Right ventricle myocardium superior (tissue), 1 donor: Measurements from ENCODE around the gene PHC2. TPM values are rescaled to one million over a fixed set of nuclear protein-coding genes. Genes with fewer than 3 reads are reported as not detected.

Experiments used
- ATAC-seq: fragments of 200-7000 bp; cut with Tn5 transposase; one replicate; pipeline ENCODE4 v1.9.1; 2020; ENCODE audit warnings: mild to moderate bottlenecking; ENCODE audit not compliant: poor library complexity
- DNase-seq: peaks from one replicate; pipeline ENCODE4 v3.0.0-alpha.2; 2020
- intact Hi-C: fragments of 100-400 bp; cut with DNase I; formaldehyde crosslinking; loops from one replicate; pipeline ENCODE4 v1.11.2; 2022
- total RNA-seq: library from RNA; stranded (reverse); fragmentation: NEBNext Ultra II Directional; extraction: Animal tissue kit (Norgen Biotek cat#: 25700); gene quantifications from one replicate; pipeline ENCODE4 v1.2.1, GENCODE V29; 2021
- donor health status: DM: no; HTN: yes; CAD: no; lungs with severe emphysema.

PHC2 gene
- total RNA-seq, 1 donor from 2014 or later = 105 TPM

DNA sequence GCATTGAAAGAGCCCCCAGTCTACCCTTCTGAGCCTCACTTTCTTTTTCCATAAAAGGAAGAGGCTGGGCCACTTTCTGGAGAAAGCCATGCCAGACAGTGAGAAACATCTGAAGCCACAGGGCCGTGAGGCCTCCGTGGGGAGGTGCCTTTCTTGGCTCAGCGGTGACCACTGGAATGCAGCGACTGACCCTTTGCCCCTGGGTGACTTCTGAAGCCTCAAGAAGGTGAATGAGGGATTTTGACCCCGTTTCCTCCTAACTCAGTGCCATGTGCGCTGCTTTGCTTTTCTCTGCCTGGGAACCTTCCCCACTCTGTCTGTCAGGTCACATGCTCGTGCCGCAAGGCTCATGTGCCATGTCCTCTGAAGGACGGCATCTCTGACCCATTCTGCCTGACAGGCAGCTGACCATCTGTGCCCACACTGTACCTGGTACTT, 65.3 kb downstream of the PHC2 start:
- DNase-seq = peak; percentile 64
- intact Hi-C loops = loop anchor here (5.0 kb wide), 1 partner anchor 148 kb away; no protein-coding TSS in a partner anchor

DNA sequence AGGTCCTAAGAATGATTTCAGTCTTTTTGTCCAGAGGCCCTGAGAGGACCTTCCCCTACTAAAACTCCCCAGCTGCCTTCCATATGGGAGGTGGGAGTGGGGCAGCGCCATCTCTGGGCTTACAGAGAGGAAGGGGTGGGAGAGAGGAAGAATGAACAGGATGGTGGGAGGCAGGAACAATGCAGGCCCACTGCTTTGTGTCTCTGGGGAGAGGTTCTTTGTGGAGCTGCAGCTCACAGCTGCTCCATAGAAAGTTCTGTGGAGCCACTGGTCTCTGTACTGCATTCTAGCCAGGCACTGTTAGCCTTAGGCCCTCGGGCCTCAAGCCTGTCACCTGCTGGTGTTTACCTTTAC, 66.4 kb downstream of the PHC2 start:
- intact Hi-C loops = no loop called here

More for the DNA sequence above, 65.3 kb downstream of the PHC2 start:
- ATAC-seq = peak; percentile 71

DNA sequence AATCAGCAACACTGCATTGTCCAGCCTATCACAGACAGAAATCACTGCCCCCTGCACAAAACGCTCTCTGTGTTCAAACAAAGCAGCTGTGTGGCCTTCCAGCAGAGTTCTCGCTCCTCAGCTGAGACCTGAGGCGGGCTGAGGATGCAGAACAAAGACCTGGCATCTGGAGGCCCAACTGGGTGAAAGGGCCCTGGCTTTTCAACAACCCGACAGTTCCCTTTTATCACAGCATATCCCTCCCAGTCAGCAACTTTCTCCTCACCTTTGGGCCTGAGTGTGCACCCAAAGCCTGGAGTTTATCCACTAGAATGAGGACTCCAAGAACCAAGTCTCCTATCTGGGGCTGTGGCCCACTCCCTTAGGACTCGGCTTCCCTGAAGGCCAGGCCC, 67.4 kb downstream of the PHC2 start:
- ATAC-seq (no peak), DNase-seq (no peak)
- intact Hi-C loops = no loop called here

More for the DNA sequence above, 66.4 kb downstream of the PHC2 start:
- ATAC-seq (no peak), DNase-seq (no peak)

DNA sequence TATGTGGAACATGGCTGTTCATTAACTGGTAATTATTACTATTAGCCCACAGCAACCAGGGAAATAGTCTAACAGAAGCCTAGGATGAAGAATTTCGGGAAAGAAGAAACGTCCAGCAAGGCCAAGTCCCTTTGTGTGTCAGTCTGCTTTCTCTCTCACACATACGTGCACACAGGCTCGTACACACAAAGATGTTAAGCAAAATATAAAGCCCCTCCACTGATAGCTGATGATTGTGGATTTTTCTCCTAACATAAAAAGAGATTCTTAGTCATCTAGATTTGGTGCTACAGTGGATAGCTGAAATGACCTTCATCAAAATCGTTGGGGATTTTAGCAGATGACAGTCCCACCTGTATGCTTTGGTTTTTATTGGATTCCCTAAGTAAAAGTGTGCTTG, 67.9 kb downstream of the PHC2 start:
- intact Hi-C loops = no loop called here
- ATAC-seq (no peak), DNase-seq (no peak)

DNA sequence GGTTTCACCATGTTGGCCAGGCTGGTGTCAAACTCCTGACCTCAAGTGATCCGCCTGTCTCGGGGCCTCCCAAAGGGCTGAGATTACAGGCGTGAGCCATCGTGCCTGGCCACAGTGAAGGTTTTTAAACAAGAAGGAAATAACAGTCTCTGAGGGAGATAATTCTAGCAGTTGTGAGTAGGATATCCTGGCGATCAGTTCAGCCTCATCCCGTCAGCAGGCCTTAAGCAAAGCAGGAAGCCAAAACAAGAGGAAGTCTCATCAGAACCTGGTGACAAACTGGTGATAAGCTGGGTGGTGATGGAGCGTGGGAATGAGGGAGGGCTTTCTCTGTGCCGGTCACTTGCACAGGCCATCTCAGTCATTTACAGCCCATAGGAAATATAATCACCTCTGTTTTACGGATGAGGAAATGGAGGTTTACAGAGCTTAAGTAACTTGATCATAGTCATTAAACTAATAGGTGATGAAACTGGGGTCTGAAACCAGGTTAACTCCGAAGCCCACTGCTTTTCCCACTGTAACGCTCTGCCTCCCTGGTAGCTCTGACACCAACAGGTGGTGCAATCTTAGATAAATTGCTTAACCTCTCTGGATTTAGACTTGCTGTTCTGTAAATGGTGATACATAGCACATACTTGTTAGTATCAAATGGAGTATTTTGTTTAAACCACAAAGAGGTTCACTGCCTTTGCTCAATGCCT, 69.2 kb downstream of the PHC2 start:
- intact Hi-C loops = no loop called here
- DNase-seq = no peak
- ATAC-seq = peak; percentile 35

DNA sequence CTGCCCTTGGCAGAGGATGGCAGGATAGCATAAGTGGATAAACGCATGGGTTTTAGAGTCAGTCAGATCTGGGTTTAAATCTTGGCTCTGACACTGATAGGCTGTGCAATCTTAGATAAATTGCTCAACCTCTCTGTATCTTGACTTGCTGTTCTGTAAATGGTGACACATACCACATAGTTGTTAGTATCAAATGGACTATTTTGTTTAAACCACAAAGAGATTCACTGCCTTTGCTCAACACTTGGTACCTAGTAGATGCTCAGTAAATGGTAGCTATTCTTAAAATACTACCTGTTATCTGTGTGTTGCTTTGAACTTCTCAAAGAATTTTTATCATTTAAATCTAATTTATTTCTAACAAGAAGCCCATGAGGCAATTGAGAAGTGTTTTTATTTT, 70.5 kb downstream of the PHC2 start:
- no peak for DNase-seq
- intact Hi-C loops = no loop called here
- ATAC-seq = no peak

DNA sequence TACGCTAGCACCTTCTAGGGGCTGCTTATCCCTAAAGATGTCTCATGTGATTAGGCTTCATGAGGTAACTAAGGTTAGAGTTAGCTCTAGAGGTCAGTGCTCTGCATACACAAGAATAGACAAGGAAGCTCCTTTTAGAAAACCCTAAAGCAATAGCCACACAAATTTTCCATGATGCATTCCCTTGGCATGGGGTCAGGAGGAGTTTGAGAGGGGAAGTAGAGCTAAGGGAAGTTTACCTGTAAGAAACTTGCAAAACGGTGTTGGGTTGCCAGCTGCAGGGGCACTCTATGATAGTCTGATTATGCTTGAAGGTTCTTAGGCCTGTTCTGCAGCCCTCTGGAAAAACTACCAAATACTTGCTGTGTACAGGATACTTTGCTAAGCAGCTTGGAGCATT, 71.0 kb downstream of the PHC2 start:
- intact Hi-C loops = no loop called here
- DNase-seq (no peak), ATAC-seq (no peak)

DNA sequence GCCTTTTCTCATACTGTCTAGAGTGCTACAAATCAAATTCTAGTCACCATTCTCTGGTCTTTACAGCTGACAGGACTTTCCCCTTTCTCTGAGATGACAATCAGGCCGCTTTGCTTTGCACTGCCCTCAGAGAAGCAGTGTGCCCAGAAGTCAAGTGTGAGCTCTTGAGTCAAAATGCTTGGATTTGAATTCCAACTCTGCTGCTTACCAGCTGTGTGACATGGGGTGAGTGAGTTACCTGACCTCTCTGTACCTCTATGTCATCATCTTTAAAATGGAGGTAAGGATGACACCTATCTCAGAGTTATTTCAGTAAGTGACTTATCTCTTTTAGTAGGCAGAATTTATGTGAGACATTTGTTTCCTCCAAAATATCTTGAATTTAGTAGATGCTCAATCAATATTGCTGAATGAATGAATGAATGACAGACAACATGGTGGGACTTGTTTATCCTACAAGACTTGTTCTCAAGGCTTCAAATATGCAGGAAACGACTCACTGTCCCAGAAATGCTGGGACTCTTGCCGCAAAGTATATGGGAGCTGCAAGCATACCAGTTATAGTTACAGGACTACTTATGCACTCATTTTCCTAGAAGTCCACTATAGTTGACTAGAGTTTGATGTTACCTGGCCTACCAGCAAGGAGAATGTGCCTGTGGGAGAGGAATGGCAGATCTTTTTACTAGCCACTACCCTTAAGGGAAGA, 71.9 kb downstream of the PHC2 start:
- ATAC-seq = no peak
- DNase-seq = no peak

DNA sequence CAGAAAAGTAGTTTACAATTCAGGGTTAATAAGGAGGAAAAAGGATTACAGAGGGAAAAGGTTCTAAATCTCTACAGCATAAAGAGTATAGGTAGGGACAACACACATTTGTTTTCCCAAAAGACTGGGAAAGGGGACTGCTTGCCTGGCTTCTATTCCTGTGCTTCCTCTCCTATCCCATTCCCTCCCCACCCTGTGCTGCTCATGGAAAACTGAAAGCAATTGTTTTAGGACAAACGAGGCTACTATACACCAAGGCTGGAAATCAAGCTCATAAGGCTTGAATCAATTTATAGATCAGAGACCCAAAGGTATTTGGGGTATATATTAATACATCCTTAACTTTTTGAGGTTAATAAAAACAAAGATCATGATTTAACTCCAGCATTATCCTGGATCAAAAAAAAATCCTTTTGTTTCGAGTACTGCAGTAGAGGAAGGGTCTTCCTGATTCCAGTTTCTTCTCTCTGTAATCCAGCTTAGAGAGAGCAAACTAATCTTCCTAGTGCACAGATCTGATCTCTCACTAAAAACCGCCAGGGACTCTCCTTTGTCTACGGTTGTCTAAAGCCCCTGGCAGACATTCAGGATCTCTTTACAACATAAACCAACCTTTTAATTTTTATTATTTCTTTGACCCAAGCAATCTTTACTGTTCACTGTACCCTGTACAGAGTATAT, 72.6 kb downstream of the PHC2 start:
- DNase-seq (no peak), ATAC-seq (no peak)
- intact Hi-C loops = no loop called here

More for the DNA sequence above, 71.9 kb downstream of the PHC2 start:
- intact Hi-C loops = no loop called here

DNA sequence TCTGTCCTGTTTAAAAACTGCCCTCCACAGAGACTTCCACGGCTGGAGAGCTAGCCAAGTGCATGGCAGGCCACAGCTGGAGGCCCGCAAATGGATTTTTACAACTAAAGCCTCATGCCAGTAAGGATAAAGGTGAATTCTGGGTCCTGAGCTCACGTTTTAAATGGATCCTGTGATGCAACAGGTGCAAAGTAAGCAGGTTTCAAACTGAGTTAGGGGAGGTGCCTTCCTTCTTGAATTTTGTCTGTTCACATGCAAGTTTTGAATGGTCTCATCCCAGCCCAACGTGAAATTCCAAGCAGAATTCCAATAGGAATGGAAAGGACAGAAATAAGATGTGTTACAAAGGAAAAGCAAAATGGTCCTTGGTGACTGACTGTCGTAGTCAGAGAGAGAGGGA, 73.8 kb downstream of the PHC2 start:
- no peak for ATAC-seq
- DNase-seq = no peak

DNA sequence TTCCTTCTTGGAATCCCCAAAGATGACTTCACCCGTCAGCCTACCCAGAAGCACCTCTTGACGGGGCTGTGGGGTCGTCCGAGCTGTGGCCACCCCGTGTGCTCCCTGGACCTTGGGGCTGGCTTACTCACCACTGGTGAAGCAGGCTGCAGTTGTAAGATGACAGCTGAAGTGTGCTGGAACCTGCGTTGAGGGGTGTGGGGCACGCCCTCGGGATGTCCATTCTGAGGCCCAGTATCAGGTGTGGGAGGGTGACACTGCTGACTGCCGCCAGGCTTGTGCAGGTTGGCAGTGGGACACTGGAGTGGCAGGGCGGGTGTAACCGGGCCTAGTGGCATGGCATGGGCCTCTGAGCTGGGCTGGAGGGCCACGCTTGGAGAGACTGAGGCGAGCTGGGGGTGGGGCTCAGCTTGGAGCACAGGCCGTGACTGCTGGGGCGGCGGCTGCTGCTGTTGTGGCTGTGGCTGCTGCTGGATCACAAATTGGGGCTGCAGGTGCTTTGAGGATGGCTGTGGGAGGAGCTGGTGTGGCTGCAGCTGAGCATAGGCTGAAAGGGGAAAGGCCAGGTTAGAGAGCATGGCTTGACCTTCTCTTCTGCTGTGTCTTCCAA, 76.1 kb downstream of the PHC2 start:
- no peak for ATAC-seq
- intact Hi-C loops = no loop called here
- no peak for DNase-seq

More for the DNA sequence above, 73.8 kb downstream of the PHC2 start:
- intact Hi-C loops = no loop called here

DNA sequence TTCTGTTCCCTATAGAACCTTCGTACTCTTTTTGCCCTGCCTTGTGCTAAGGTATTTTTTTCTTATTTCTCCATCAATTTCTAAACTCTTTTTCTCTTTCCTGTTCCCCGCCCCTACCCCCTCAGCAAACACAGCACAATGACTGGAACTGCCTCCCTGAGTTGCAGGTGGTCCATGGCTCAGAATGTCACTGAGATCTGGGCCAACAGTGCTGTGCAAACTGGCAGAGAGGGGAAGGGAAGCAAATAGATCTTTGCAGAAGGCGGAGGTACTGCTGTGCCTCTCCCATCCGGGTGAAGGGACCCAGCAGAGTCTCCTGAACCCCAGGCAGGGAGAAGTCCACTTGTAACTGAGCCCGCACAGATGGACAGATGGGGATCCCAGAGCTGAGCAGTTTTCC, 77.4 kb downstream of the PHC2 start:
- intact Hi-C loops = no loop called here
- no peak for ATAC-seq
- no peak for DNase-seq

DNA sequence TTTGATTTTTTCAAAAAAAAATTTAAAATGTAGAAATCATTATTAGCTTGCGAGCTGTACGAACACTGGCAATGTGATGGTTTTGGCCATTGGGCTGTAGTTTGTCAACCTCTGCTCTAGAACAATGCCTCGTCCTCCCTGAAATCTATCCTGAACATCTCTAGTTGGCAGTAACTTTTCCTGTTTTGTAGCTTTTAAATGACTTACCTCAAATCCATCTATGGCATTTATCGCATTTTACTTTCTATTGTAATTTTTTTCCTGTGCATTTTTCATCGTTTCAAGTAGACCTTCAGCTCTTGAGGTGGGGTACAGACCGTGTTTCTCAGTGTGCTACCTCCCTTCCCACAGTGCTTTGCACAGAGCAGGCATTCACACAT, 79.6 kb downstream of the PHC2 start:
- DNase-seq = no peak
- ATAC-seq = no peak
- intact Hi-C loops = no loop called here

DNA sequence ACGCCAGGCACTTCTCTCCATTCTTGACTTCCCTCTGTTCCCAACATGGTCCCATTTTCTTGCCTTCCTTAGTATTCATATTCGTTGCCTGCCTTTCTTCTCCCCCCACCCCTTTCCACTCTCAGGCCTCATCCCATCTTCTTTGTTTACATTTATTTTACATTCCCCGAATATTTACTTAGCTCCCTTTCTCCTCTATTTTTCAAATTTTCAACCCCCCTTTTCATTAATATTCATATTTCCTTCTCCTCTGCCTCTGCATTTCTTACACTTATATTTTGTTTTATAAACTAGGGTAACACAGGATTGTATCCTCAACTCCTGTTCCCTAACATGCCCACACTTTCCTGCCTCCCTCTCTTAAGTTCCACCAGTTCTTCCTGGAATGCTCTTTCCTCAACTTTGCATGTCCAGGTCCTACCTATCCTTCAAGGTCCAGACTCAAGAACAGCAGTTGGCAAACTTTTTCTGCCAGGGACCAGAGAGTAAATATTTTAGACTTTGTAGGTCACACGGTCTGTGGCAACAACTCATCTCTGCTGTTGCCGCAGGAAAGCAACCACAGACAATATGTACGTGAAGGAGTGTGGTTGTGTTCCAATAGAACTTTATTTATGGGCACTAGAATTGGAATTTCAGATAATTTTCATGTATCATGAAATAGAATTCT, 80.1 kb downstream of the PHC2 start:
- intact Hi-C loops = no loop called here
- no peak for DNase-seq
- ATAC-seq = no peak

DNA sequence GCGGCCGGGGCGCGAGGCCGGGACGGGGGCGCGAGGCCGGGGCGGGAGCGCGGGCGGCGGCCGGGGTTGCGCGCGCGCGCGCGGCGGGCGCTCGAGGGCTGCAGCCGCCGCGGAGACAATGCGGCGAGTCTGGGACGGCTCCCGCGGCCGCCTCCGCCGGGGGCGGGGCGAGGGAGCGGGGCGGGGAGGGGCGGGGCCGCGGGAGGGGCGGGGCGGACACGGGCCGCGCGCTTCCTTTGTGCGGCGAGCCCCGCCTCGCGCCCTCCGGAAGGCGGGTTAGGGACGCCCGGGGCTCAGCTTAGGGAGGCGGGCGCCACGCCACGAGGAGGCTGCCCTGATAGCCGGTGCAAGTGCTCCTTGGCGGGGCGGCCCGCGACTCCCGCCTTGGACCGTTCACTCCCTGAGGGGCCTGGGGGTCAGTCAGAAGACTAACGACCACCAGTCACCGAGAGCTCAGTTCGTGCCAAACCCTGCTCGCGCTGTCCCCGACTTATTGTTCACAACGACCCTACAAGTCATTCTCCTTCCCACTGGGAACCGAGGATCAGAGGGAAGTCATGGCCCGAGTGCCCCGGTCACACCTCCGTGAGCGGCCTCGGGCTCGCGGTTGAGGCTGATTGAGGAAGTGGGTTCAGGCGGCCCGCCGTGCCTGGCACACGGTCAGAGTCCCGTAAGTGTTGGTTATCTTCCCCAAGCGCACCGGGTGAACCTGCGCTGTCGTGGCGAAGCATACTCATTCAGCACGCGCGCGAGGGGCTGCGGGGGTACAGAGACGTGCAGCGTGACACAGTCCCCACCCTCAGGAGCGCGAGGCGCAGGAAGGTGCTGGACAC, 80.9 kb downstream of the PHC2 start:
- DNase-seq (peak; percentile 95), ATAC-seq (peak; percentile 90)
- intact Hi-C loops = no loop called here

DNA sequence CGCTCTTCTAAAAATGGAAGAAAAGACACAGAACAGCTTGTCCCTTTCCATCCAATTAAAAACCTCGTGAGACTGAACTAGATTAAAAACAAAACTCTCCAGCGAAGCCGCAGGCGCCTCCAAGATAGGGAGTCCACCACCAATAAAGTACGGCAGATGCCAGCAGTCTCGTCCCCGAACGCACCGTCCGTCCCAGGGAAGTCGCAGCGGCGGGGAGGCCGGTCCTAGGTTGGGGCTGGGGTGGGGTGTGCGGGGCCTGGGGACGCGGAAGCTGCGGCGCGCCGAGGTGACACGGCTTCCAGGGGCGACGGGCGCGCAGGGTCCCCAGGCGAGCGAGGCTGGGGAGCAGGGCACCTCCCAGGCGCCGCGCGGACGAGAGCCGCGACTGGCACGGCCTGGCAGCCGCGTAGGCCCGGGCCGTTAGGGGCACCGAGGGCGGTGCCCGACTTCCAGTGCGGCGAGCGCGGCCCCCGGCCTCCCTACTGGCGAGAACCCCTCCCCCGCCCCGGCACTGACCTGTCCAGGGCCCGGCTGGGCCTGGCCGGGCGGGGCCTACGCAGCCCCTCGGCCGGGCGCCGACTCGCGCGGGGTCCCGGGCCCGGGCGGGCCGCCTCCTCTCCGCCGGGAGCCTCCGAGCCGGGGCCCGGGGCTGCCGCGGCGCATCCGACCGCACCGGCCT, 81.7 kb downstream of the PHC2 start:
- DNase-seq = peak; percentile 74
- intact Hi-C loops = no loop called here

DNA sequence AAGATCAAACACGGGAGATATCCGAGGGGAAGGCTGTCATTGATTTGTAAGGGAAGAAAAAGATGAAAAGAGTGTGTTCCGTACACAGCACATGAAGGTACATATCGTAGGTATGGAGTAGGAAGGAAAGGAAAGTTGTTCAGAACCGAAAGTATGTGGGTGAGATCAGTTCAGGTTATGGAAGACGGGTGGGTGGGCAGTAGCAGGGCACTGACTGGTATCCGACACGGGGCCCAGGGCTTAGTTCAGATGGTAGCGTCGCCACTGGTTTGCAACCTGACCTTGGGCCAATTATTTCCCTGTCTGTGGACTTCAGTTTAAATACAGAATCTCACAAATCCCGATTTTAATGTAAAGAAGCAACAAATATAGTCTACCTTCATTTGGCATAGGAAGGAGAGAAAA, 82.2 kb downstream of the PHC2 start:
- DNase-seq (no peak), ATAC-seq (peak; percentile 13)
- intact Hi-C loops = no loop called here

More for the DNA sequence above, 81.7 kb downstream of the PHC2 start:
- peak; percentile 26 for ATAC-seq

DNA sequence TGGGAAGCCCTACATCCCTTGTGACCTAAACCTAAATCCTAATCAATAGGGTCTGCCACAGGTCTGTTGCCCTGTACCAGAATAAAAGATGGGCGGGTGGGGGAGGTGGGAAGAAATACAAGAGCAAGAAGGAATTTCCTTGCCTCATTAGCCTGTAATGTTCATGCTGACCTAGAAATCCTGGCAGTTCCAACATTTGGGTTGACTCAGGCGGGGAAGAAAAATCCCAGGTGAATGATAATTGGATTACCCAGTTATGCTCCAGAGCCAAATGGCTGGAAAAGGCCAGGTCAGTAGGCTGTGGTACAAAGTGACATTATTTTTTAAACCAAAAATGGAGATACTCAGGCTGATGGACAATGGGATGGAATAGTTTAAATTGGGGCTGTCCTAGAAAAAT, 82.7 kb downstream of the PHC2 start:
- no peak for ATAC-seq
- intact Hi-C loops = no loop called here
- DNase-seq = no peak
